Endodermal cell (in vitro differentiated cells): ENCODE measurements around the gene THSD7B. TPM values are rescaled to one million over a fixed set of nuclear protein-coding genes. Genes with fewer than 3 reads are reported as not detected.

Experiments used
- DNase-seq: peaks from one replicate; pipeline ENCODE4 v3.0.0-alpha.2; 2017
- H3K27ac ChIP-seq: 2 replicates; pipeline ENCODE4 v1.5.1; 2013; ENCODE audit warnings: mild to moderate bottlenecking, low read depth, low read length, moderate library complexity
- H3K27me3 ChIP-seq: 2 replicates; pipeline ENCODE4 v1.6.1; 2013; ENCODE audit warnings: mild to moderate bottlenecking, low read length, moderate library complexity; ENCODE audit not compliant: insufficient read depth, control insufficient read depth, poor library complexity, severe bottlenecking
- H3K36me3 ChIP-seq: 2 replicates; pipeline ENCODE4 v1.7.0; 2013; ENCODE audit warnings: mild to moderate bottlenecking, low read length, moderate library complexity; ENCODE audit not compliant: control insufficient read depth, insufficient read depth
- H3K4me1 ChIP-seq: one replicate; pipeline ENCODE4 v1.7.0; 2013; ENCODE audit warnings: low read length; ENCODE audit not compliant: control insufficient read depth, insufficient read depth
- H3K4me3 ChIP-seq: 2 replicates; pipeline ENCODE4 v1.5.1; 2013; ENCODE audit warnings: mild to moderate bottlenecking, low read length, moderate library complexity
- H3K9ac ChIP-seq: 2 replicates; pipeline ENCODE4 v1.6.1; 2013; ENCODE audit warnings: mild to moderate bottlenecking, low read length, moderate library complexity; ENCODE audit not compliant: poor library complexity, severe bottlenecking; ENCODE audit errors: extremely low read depth
- H3K9me3 ChIP-seq: 2 replicates; pipeline ENCODE4 v1.6.1; 2013; ENCODE audit warnings: mild to moderate bottlenecking, low read length, moderate library complexity; ENCODE audit not compliant: control insufficient read depth
- H3K27ac Mint-ChIP-seq: 2 replicates; pipeline ENCODE4 v1.8.0; 2020; ENCODE audit warnings: mixed read lengths
- H3K27me3 Mint-ChIP-seq: 2 replicates; pipeline ENCODE4 v1.8.0; 2021; ENCODE audit warnings: mild to moderate bottlenecking, mixed read lengths; ENCODE audit not compliant: insufficient read depth
- H3K36me3 Mint-ChIP-seq: 2 replicates; pipeline ENCODE4 v1.8.0; 2020; ENCODE audit warnings: low read depth, mixed read lengths
- H3K4me1 Mint-ChIP-seq: 2 replicates; pipeline ENCODE4 v1.8.0; 2020; ENCODE audit warnings: mixed read lengths
- H3K4me3 Mint-ChIP-seq: 2 replicates; pipeline ENCODE4 v1.8.0; 2020; ENCODE audit warnings: mild to moderate bottlenecking, moderate library complexity, mixed read lengths
- H3K9me3 Mint-ChIP-seq: 2 replicates; pipeline ENCODE4 v1.8.0; 2020; ENCODE audit warnings: mild to moderate bottlenecking, mixed read lengths
- WGBS, 2 experiments: methylation state at CpG; one replicate each; pipeline versions ENCODE4 v1.1.5 to v1.1.7; 2013; ENCODE audit warnings: missing lambda C conversion rate in 2 of 2, mixed read lengths in 1 of 2; ENCODE audit not compliant: insufficient coverage in 1 of 2, insufficient read length in 1 of 2; 5-methylcytosine and 5-hydroxymethylcytosine counted together
- total RNA-seq, 2 donors: library from RNA; stranded (reverse); fragmentation: NEBNext Ultra II Directional in 1 of 2; extraction: Animal tissue kit (Norgen Biotek cat#: 25700) in 1 of 2; gene quantifications; 2 replicates in 1 of 2; 3 replicates in 1 of 2; pipeline ENCODE4 v1.2.1, GENCODE V29; 2021
- TF ChIP-seq, protein P1 (sequence below): fragments of 200-600 bp; sonication (generic); conservative IDR thresholded peaks from 2 replicates; pipeline ENCODE4 v1.5.0; 2021; ENCODE audit warnings: antibody characterized with exemption, mild to moderate bottlenecking

Gene THSD7B
- total RNA-seq, 2 donors from 2014 or later: 1.8 to 2.6 TPM

DNA sequence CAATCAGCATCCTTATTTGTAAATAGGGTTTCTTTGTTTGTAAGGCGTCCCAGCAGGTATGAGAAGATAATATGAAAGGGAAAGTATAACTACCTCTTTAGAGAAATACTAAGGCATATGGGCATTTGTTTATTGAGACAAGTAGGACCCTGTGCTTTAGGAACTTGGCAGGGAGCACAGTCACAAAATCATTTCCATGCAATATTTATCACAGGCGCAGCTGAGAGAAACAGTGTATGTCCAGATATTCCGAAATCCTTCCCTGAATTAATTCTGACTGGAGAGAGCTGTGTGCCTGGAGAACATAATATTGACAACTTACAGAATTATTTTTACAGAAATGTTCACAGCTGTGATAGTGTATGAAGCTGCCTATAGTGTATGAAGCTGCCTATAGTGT is 416.7 kb downstream of the THSD7B start:
- 92 to 100% methylated on average over 2 to 3 of the region's 3 CpGs for WGBS, 2 experiments
- no peak for DNase-seq
- Mint-ChIP-seq H3K27ac (no peak overlapping the region), H3K9me3 (peaks cover 6% of the 10 kb centered on the region), H3K36me3 (no peaks in the 10 kb centered on the region), H3K27me3 (no peaks in the 10 kb centered on the region), H3K4me3 (no peak overlapping the region), H3K4me1 (no peaks in the 10 kb centered on the region)
- no peak overlapping the region for H3K27ac ChIP-seq
- no peak overlapping the region for H3K9ac ChIP-seq
- H3K9me3 ChIP-seq: peaks cover 6% of the 10 kb centered on the region
- no peak overlapping the region for H3K4me3 ChIP-seq
- TF ChIP-seq, protein P1, sequence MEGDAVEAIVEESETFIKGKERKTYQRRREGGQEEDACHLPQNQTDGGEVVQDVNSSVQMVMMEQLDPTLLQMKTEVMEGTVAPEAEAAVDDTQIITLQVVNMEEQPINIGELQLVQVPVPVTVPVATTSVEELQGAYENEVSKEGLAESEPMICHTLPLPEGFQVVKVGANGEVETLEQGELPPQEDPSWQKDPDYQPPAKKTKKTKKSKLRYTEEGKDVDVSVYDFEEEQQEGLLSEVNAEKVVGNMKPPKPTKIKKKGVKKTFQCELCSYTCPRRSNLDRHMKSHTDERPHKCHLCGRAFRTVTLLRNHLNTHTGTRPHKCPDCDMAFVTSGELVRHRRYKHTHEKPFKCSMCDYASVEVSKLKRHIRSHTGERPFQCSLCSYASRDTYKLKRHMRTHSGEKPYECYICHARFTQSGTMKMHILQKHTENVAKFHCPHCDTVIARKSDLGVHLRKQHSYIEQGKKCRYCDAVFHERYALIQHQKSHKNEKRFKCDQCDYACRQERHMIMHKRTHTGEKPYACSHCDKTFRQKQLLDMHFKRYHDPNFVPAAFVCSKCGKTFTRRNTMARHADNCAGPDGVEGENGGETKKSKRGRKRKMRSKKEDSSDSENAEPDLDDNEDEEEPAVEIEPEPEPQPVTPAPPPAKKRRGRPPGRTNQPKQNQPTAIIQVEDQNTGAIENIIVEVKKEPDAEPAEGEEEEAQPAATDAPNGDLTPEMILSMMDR: no peak
- H3K4me1 ChIP-seq: no peaks in the 10 kb centered on the region
- no peaks in the 10 kb centered on the region for H3K36me3 ChIP-seq
- no peaks in the 10 kb centered on the region for H3K27me3 ChIP-seq

DNA sequence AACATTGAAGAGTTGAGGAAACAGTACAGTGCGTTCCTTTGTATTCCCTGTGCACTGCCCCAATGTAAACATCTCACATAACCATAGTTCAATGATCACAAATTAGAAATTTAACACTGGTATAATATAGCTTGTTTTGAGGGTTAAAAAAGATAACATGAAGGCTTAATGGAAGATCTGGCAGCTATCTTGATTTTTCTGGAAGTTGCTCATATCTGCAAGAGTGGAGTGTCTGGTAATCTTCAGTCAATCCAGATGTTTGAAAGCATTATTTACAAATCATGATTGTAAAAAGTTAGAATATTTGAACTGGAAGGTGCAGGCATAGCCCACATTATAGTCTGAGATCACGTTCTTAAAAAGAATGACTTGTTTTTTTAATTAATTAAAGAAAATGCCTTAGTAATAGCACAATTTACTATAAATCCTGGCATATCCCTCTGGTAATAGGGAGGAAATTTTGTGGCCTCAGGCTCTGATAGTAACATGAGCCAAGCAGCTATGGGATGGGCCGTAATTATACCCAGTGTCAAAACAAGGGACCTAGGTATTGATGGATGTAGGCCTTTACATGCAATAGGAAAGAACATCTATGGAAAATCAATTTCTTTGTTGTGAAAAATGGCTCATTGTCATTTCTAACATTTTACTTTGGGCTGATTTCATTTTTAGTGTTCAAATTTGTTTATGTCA is 418.0 kb downstream of the THSD7B start:
- Histone ChIP-seq H3K9ac (no peak overlapping the region), H3K36me3 (no peaks in the 10 kb centered on the region), H3K4me1 (peaks cover 2% of the 10 kb centered on the region), H3K27ac (no peak overlapping the region), H3K4me3 (no peak overlapping the region), H3K27me3 (no peaks in the 10 kb centered on the region), H3K9me3 (peaks cover 6% of the 10 kb centered on the region)
- no peaks in the 10 kb centered on the region for H3K4me1 Mint-ChIP-seq
- no peaks in the 10 kb centered on the region for H3K36me3 Mint-ChIP-seq
- no peak overlapping the region for H3K27ac Mint-ChIP-seq
- TF ChIP-seq, protein P1: no peak
- peaks cover 6% of the 10 kb centered on the region for H3K9me3 Mint-ChIP-seq
- H3K4me3 Mint-ChIP-seq: no peak overlapping the region
- 97 to 100% methylated on average over 1 of the region's 3 CpGs for WGBS, 2 experiments
- DNase-seq: no peak
- H3K27me3 Mint-ChIP-seq: no peaks in the 10 kb centered on the region

DNA sequence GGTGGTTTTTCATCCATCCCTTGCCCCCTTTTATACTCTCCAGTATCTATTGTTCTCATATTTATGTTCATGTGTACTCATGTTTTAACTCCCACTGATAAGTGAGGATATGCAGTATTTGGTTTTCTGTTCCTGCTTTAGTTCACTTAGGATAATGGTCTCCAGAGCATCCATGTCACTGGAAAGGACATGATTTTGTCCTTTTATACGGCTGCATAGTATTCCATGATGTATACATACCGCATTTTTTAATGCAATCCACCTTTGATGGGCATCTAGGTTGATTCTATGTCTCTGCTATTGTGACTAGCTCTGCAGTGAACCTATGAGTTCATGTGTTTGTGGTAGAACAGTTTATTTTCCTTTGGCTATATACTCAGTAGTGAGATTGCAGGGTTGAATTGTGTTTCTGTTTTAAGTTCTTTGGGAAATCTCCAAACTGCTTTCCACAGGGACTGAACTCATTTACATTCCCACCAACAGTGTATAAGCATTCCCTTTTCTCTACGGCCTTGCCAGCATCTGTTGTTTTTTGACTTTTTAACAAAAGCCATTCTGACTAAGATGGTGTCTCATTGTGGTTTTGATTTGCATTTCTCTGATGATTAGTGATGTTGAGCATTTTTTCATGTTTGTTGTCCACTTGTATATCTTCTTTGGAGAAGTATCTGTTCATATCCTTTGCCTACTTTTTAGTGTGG is 420.2 kb downstream of the THSD7B start:
- 94 to 100% methylated on average over 3 of the region's 3 CpGs for WGBS, 2 experiments

More for the DNA sequence above, 420.2 kb downstream of the THSD7B start:
- Mint-ChIP-seq H3K4me3 (no peak overlapping the region), H3K4me1 (no peaks in the 10 kb centered on the region), H3K27ac (no peak overlapping the region), H3K27me3 (no peaks in the 10 kb centered on the region), H3K9me3 (peaks cover 6% of the 10 kb centered on the region), H3K36me3 (no peaks in the 10 kb centered on the region)
- DNase-seq: no peak
- Histone ChIP-seq H3K9ac (no peak overlapping the region), H3K27ac (no peak overlapping the region), H3K36me3 (no peaks in the 10 kb centered on the region), H3K9me3 (peaks cover 6% of the 10 kb centered on the region), H3K4me1 (peaks cover 2% of the 10 kb centered on the region), H3K27me3 (no peaks in the 10 kb centered on the region), H3K4me3 (no peak overlapping the region)
- TF ChIP-seq, protein P1: no peak
